ENCODE data around the gene ART3. TPM values are rescaled to one million over a fixed set of nuclear protein-coding genes. Genes with fewer than 3 reads are reported as not detected.

The ART3 gene
- total and polyA plus RNA-seq, 2 donors (not counting 1 experiment from before 2014, with no cell fraction given): not detected

DNA sequence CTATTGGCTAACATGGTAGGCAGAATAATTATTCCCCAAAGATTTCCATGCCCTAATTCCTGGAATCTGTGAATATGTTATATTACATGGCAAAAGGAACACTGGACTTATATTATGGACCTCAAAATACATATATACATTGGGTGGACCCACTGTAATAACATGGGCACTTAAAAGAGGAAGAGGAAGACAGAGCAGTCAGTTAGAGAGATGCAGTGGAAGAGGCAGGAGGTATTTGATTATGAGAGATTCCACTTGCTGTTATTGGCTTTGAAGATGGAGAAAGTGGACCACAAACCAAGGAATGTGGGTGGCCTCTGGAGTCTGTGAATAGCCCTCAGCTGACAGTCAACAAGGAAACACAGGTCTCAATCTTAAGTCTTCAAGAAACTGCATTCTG is 14.0 kb upstream of the ART3 start:
- Histone ChIP-seq H3K27me3 (replicated peaks in 1 of 4; ENCODE audit: control extremely low read depth in 1 of 4, control insufficient read depth in 3 of 4, insufficient read depth in 4 of 4, low read length in 3 of 4) (no peaks in the 10 kb centered on the region), H3K9me3 (ENCODE audit: control extremely low read depth in 1 of 3, control insufficient read depth in 2 of 3, insufficient read depth in 1 of 3, low read length in 2 of 3) (peaks cover 0 to 3% (median 0%) of the 10 kb centered on the region in 3 donors), H3K4me1 (ENCODE audit: control insufficient read depth in 2 of 2, insufficient read depth in 2 of 2, low read length in 2 of 2) (peaks cover 27 to 34% of the 10 kb centered on the region in 2 donors), H3K4me3 (ENCODE audit: control extremely low read depth in 1 of 5, extremely low read depth in 1 of 5, insufficient read depth in 1 of 5, low read depth in 2 of 5, low read length in 4 of 5) (no peak overlapping the region), H3K9ac (ENCODE audit: low read length) (no peak overlapping the region), H3K27ac (ENCODE audit: low read length in 2 of 2) (no peak overlapping the region), H4K20me1 (ENCODE audit: control insufficient read depth, insufficient read depth, low read length, poor library complexity, severe bottlenecking) (no peaks in the 10 kb centered on the region), H3K79me2 (ENCODE audit: control insufficient read depth, insufficient read depth, low read length) (no peaks in the 10 kb centered on the region), H3K36me3 (replicated peaks in 1 of 2; ENCODE audit: control extremely low read depth in 1 of 2, control insufficient read depth in 1 of 2, extremely low read depth in 1 of 2, insufficient read depth in 2 of 2, low read length in 1 of 2) (no peaks in the 10 kb centered on the region), H2AFZ (ENCODE audit: insufficient read depth, low read depth, low read length, poor library complexity, severe bottlenecking) (peak overlapping the region; percentile 41), H3K4me2 (replicated peaks; ENCODE audit: low read depth, low read length, poor library complexity, severe bottlenecking) (peak overlapping the region; percentile 7)
- TF ChIP-seq, protein P1, sequence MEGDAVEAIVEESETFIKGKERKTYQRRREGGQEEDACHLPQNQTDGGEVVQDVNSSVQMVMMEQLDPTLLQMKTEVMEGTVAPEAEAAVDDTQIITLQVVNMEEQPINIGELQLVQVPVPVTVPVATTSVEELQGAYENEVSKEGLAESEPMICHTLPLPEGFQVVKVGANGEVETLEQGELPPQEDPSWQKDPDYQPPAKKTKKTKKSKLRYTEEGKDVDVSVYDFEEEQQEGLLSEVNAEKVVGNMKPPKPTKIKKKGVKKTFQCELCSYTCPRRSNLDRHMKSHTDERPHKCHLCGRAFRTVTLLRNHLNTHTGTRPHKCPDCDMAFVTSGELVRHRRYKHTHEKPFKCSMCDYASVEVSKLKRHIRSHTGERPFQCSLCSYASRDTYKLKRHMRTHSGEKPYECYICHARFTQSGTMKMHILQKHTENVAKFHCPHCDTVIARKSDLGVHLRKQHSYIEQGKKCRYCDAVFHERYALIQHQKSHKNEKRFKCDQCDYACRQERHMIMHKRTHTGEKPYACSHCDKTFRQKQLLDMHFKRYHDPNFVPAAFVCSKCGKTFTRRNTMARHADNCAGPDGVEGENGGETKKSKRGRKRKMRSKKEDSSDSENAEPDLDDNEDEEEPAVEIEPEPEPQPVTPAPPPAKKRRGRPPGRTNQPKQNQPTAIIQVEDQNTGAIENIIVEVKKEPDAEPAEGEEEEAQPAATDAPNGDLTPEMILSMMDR (IDR thresholded peaks at IDR 0.05): no peak
- H3K27me3 Mint-ChIP-seq: no peaks in the 10 kb centered on the region
- DNase-seq (peak; percentile 25), ATAC-seq (ENCODE audit: low read depth) (peak; percentile 34)
- intact Hi-C loops (cut with micrococcal nuclease): no loop called here
- ChIA-PET POLR2A (no interaction called here), CTCF (interaction anchor here (4.6 to 4.9 kb wide), 2 partner anchors 64 to 68 kb away, joined by 21 to 95 read pairs; partner anchors contain the start of gene SDAD1)
- peak overlapping the region; percentile 22 for H3K27ac Mint-ChIP-seq
- H3K4me1 Mint-ChIP-seq: peaks cover 34% of the 10 kb centered on the region
- no peaks in the 10 kb centered on the region for H3K9me3 Mint-ChIP-seq (ENCODE audit: insufficient read depth)
- no peak overlapping the region for H3K4me3 Mint-ChIP-seq

DNA sequence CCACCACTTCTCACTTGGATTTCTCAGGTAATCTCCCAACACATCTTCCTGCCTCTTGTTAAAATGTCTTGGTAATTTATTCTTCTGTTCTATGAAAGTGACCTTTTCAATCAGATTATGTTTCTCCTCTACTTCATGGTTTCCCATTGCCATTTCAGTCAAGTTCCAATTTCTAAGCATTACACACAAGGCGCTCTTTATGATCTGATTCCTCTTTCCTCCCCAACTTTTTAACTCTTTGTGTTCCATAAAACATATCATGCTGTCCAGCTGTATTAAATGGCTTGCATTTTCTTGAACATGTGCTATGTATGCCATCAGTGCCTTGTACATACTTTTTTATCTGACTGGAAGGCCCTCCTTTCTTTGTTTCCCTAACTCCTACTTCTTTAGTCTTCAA is 13.1 kb upstream of the ART3 start:
- H3K4me3 ChIP-seq (ENCODE audit: control extremely low read depth in 1 of 5, extremely low read depth in 1 of 5, insufficient read depth in 1 of 5, low read depth in 2 of 5, low read length in 4 of 5): peak overlapping the region in 1 of 5 experiments; percentile 31
- DNase-seq (no peak), ATAC-seq (ENCODE audit: low read depth) (no peak)
- H3K9me3 Mint-ChIP-seq (ENCODE audit: insufficient read depth): no peaks in the 10 kb centered on the region
- peak overlapping the region; percentile 43 for H3K4me2 ChIP-seq (replicated peaks; ENCODE audit: low read depth, low read length, poor library complexity, severe bottlenecking)
- H3K27ac Mint-ChIP-seq: peak overlapping the region; percentile 46
- H3K4me1 ChIP-seq (ENCODE audit: control insufficient read depth in 2 of 2, insufficient read depth in 2 of 2, low read length in 2 of 2): peaks cover 22 to 31% of the 10 kb centered on the region in 2 donors
- no peak overlapping the region for H3K4me3 Mint-ChIP-seq
- no peaks in the 10 kb centered on the region for H3K79me2 ChIP-seq (ENCODE audit: control insufficient read depth, insufficient read depth, low read length)
- intact Hi-C loops (cut with micrococcal nuclease): no loop called here
- ChIA-PET CTCF (interaction anchor here (1.0 to 4.9 kb wide), 6 partner anchors 8 to 166 kb away, joined by 3 to 95 read pairs (median 8); partner anchors contain the start of gene SDAD1), POLR2A (interaction anchor here (0.5 kb wide), 1 partner anchor 1104 kb away, joined by 3 read pairs; no protein-coding TSS in a partner anchor)
- no peak overlapping the region for H2AFZ ChIP-seq (ENCODE audit: insufficient read depth, low read depth, low read length, poor library complexity, severe bottlenecking)
- TF ChIP-seq, protein P1 (IDR thresholded peaks at IDR 0.05): no peak
- TF ChIP-seq EZH2 (IDR thresholded peaks at IDR 0.05; ENCODE audit: borderline replicate concordance, insufficient read depth, low read depth, low read length, poor library complexity, severe bottlenecking): no peak
- H3K4me1 Mint-ChIP-seq: peaks cover 29% of the 10 kb centered on the region
- H3K36me3 ChIP-seq (replicated peaks in 1 of 2; ENCODE audit: control extremely low read depth in 1 of 2, control insufficient read depth in 1 of 2, extremely low read depth in 1 of 2, insufficient read depth in 2 of 2, low read length in 1 of 2): no peaks in the 10 kb centered on the region
- peak overlapping the region; percentile 31 to 32 for H3K27ac ChIP-seq (ENCODE audit: low read length in 2 of 2)
- no peaks in the 10 kb centered on the region for H4K20me1 ChIP-seq (ENCODE audit: control insufficient read depth, insufficient read depth, low read length, poor library complexity, severe bottlenecking)
- H3K27me3 ChIP-seq (replicated peaks in 1 of 4; ENCODE audit: control extremely low read depth in 1 of 4, control insufficient read depth in 3 of 4, insufficient read depth in 4 of 4, low read length in 3 of 4): no peaks in the 10 kb centered on the region
- 100% methylated on average over 1 of the region's 1 CpG for WGBS (ENCODE audit: insufficient coverage)
- H3K9me3 ChIP-seq (ENCODE audit: control extremely low read depth in 1 of 3, control insufficient read depth in 2 of 3, insufficient read depth in 1 of 3, low read length in 2 of 3): peaks cover 0 to 3% (median 0%) of the 10 kb centered on the region in 3 donors
- no peak overlapping the region for H3K9ac ChIP-seq (ENCODE audit: low read length)
- no peaks in the 10 kb centered on the region for H3K27me3 Mint-ChIP-seq
